Activated CD4-positive, alpha-beta T cell treated with anti-CD3 and anti-CD28 coated beads, Interleukin-2, amount 50 U/mL, for 24 hours (primary cell): ENCODE data around the gene CDC34.

Experiments
- DNase-seq, 2 donors: peaks; one replicate each; pipeline ENCODE4 v3.0.0-alpha.2; 2020; ENCODE audit warnings: low read depth in 1 of 2, low spot score in 1 of 2

The CDC34 gene

DNA sequence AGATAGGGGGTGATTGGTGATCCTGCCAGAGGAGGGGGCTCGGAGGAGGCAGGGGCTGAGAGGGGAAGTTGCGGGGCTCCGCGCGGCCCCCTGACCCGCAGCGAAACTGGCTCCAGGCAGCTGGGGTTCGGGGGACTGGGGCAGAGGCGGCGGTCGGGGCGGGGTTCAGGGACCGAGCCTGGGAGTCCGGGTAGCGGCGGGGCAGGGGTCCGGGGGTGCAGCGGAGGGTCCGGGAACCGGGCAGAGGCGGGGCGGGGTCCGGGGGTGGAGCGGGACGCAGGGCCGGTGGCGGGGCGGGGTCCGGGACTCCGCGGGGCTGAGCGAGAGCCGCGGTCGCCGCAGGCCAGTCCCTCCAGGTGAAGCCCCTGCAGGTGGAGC lies 34.1 kb upstream of the CDC34 start:
- DNase-seq = no peak

DNA sequence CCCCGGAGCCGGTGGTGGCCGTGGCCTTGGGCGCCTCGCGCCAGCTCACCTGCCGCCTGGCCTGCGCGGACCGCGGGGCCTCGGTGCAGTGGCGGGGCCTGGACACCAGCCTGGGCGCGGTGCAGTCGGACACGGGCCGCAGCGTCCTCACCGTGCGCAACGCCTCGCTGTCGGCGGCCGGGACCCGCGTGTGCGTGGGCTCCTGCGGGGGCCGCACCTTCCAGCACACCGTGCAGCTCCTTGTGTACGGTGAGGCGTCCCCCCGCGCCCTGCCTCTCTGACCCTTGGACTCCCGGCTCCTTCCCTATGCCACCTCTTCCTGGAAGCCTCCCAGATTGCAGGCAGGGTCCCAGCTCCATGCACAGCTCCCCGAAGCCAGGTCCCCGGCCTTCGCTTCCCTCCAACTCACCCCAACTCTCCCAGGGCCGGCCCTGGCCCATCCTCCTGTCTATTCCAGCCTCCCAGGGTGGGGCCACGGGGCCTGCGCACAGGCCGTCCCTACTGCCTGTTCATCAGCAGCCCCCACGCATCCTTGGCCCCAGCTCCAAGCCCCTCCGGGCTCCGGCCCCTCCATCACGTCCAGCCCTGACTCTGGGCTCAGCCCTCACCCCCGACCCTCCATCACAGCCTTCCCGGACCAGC lies 33.6 kb upstream of the CDC34 start:
- no peak for DNase-seq

DNA sequence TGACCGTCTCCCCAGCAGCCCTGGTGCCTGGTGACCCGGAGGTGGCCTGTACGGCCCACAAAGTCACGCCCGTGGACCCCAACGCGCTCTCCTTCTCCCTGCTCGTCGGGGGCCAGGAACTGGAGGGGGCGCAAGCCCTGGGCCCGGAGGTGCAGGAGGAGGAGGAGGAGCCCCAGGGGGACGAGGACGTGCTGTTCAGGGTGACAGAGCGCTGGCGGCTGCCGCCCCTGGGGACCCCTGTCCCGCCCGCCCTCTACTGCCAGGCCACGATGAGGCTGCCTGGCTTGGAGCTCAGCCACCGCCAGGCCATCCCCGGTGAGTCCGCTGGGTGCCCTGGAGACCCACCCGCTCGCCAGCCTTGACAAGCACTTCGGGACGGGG lies 33.1 kb upstream of the CDC34 start:
- DNase-seq = no peak

DNA sequence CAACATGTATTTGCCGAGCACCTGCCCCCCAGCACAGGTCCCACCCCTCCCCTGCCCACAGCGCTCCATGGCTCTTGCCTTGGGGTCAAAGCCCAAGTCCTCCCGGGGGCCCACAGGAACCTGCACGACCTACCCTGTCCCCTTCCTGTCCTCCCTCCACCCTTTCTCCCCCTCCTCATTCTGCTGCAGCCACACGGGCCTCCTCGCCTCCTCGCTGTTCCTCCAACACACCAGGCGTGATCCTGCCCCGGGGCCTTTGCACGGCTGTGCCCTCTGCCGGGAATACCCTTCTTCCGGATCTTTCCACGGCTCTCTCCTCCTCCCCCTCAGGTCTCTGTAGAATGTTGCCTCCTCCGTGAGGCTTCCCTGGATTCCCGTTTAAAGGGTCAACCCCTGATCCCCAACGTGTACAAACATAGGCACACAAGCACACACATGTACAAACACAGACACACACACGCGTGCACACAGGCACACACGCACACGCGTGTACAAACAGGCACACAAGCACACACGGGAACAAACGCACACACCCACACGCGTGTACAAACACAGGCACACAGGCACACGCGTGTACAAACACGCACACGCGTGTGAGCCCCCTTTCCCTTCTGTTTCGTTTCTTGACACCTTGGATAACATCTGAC lies 32.5 kb upstream of the CDC34 start:
- DNase-seq = no peak

DNA sequence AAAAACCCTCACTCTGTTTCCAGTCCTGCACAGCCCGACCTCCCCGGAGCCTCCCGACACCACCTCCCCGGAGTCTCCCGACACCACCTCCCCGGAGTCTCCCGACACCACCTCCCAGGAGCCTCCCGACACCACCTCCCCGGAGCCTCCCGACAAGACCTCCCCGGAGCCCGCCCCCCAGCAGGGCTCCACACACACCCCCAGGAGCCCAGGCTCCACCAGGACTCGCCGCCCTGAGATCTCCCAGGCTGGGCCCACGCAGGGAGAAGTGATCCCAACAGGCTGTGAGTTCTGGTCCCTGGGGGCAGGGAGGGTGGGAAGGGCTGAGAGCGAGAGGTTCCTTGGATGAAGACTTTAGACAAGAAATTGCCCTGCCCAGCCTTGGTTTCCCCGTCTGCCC lies 29.9 kb upstream of the CDC34 start:
- no peak for DNase-seq

DNA sequence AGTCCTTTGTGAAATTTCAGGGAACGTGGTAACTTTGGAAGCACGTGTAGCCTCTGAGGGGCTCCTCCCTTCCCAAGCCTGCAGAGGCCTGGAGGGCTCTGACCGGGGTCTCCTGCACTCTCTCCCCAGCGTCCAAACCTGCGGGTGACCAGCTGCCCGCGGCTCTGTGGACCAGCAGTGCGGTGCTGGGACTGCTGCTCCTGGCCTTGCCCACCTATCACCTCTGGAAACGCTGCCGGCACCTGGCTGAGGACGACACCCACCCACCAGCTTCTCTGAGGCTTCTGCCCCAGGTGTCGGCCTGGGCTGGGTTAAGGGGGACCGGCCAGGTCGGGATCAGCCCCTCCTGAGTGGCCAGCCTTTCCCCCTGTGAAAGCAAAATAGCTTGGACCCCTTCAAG lies 26.9 kb upstream of the CDC34 start:
- no peak for DNase-seq

DNA sequence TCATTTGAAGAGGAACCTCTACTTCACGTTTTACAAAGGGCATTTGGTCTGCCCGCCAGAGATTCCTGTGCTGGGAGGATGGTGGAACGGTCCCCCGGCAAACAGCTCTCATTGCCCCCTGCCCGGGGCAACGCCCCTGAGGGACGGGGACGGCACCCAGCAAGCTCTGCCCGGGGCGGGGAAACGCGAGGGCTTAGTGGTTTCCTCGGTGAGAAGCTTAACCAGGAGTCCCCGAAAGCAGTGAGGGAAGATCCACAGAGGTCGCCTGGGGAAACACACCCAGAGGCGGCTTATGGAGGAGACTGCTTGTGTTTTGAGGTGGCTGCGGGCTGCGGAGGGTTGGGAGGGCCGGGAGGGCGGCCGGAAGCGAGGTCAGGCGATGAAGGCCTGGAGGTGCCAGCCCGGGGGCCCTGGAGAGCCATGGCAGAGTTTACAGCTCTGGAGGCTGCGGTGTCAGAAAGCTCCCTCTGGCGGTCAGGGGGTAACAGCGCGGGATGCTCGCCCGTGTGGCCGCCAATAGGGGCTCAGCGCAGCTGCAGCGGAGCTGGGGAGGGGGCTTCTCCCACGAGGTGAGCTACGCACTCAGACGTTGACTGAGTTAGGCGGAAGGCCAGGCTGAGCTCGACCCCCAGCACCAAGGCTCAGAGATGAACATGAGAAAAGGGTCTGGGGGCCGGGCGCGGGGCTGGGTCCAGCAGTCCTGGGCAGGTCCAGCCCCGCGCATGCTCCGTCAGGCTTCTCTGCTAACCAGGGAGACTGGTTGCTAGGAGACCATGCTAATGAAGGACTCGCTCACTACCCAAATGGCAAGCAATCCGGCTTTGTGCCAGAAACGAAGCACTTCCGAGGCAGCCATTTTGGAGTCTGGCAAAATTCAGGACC lies 24.9 kb upstream of the CDC34 start:
- DNase-seq = peak; percentile 87 to 95

DNA sequence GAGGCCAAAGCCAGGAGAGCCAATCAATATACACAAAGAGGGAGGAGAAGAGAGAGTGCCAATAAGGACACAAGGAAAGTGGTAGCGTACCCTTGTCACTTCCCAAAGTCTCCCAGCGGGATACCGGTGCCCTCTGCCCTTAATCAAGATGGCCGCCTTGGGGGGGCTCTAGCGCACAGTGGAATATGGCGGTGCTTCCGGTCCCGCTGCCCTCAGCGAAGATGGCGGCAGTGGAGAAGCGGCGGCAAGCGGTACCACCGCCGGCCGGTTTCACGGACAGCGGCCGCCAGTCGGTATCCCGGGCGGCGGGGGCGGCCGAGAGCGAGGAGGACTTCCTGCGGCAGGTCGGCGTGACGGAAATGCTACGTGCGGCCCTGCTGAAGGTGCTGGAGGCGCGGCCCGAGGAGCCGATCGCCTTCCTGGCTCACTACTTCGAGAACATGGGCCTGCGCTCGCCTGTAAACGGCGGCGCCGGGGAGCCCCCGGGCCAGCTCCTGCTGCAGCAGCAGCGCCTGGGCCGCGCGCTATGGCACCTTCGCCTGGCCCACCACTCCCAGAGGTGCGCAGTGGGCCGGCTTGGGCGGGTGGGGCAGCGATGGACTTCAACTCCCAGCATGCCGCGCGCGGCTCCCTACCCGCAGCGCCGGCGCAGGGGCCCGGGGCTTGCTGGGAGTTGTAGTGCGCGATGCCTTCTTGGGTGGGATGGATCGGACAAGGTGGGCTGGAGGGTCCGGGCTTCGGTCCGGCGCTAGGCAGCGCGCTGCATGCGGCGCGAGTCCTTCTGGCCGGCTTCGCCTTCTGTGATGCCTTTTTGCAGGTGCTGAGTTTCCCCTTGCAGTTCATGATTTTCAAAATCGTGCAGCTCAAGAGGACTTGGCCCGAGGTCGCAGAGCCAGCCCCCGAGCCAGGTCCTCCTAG lies 24.0 kb upstream of the CDC34 start, which contains the start of gene TPGS1:
Gene TPGS1, plus strand, starts transcription at position 212 of the 918 bp plus-strand sequence. Its CDS starts 10 bp downstream, at position 222.
- DNase-seq = peak; percentile 60 to 66

DNA sequence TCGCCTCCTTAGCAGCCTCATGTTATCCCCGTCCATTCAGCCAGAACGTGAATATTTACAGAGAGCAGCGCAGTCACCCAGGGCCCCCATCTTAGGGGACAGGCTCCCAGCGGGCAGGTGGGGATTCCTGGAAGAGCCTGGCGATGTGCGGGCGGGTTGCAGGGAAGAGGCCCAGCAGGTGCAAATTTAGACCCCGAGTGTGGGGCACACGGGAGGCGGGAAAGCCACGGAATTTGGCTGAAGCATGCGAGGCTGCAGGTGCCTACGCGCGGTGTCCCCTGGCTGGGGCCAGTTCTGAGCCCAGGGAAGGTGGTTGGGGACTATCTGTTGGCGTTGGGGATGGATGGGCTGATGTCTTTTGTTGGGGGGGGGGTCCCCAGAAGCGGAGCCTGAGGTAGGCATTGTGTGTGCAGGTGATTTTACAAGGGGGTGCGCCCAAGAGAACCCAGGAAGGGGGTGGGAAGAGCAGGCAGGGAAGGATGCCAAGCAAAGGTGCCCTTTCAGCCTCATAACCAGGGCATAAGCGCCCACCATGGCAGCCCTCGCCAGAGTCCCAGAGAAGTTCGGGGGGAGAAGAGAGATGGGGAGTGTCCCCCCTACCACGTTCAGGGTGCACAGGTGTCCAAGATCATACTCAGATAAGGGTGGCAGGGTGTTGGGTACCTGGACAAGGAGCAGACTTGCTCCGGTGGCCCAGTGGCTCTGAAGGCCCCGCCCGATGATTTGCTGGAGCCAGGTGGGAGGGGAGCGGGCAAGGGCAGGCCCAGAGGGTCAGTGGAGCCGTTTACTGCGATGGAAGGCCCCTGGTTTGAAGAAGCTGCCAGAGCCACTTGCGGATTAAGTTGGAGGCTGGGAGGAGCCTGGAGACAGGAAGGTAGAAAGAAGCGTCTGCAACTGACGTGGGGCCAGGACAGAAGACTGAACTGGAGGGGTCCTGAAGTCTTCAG lies 23.1 kb upstream of the CDC34 start:
- DNase-seq = no peak

DNA sequence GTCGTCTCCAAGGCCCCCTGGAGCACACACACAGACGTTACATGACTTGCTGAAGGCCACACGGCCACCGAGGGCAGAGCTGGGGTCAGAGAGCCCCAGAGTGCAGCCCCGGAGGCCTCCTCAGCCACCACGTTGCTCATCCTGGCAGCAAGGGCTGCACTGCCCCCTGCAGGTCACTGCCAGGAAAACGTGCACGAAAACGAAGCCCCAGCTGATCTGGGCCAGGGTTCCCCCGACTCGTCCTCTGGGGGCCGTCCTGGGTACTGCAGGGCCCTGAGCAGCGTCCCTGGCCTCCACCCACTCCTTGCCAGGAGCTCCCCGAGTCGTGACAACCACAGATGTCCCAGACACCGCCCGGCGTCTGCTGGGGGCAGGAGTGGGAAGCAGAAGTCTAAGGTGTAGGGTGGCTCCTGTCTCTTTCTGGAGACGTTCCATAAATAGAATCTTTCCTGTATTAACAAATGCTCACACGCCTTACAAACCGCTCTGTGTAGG lies 20.9 kb upstream of the CDC34 start:
- DNase-seq = peak; percentile 91 to 92

DNA sequence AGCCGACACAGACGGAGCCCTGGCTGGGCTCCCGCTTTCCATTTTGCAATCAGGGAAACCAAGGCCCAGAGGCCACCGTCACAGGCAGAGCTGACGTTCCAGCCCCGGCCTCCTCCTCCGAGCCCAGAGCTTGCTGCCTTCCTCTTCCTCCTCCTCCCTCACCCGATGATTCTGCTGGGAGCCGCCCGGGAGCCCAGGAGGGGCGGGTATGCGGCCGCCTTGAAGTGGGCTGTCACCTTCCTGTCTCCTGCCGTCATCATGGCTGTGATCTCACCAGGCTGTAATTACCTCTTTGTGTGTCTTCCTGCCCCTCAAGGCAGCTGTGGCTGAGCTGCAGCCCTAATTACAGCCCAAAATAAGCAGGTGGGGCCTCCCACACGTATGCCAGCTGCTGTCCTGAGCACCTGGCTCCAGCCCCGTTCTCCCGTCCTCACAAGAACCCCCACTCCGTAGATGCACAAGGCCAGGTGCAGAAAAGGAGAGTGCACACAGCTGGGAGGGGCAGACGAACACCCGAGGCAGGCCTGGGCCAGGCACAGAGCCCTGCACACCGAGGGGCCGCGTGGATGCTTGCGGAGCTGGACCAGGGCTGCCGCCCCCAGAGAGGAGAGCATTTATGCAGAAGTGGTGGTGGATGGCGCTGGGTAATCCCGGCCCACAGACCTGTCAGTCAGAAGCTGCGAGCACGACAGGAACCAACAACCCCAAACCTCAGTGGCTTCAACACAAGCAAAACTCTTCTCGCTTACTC lies 20.3 kb upstream of the CDC34 start:
- DNase-seq = peak; percentile 41 to 68

DNA sequence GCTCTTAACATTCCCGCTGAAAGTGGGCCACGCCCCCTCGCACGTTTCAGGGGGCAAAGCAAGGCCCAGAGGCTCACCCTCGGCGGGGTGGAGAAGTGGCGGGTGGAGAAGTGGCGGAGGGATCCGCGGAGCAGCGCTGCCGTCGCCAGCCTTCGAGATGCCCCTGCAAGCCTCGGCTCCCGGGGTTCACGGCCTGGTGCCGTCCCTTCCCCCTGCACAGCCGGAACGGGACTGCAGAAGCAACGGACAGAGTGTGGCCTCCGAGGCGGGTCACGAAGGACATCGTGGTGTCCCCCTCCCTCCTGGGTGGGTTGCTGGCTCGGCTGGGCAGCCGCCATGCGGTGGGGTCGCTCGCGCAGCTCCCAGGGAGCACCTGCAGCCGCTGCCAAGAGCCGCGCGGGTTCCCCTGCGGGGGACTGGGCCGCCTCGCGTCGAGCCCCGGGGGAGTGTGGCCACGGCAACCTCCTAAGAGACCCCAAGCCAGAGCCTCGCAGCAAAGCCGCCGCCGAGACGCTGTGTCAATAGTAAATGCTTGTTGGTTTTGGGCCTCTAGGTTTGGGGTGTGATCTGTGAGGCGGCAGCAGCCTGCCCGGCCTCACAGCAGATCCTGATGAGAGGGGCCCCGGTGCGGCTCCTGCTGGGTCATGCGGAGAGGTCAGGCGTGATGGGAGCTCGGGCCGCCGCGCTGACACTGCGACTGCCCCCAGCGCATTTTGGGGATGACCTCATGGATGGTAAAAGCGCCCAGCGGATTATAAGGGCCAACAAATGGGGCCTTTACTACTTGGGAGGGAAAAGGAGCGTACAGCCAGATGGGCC lies 18.8 kb upstream of the CDC34 start:
- DNase-seq = no peak

DNA sequence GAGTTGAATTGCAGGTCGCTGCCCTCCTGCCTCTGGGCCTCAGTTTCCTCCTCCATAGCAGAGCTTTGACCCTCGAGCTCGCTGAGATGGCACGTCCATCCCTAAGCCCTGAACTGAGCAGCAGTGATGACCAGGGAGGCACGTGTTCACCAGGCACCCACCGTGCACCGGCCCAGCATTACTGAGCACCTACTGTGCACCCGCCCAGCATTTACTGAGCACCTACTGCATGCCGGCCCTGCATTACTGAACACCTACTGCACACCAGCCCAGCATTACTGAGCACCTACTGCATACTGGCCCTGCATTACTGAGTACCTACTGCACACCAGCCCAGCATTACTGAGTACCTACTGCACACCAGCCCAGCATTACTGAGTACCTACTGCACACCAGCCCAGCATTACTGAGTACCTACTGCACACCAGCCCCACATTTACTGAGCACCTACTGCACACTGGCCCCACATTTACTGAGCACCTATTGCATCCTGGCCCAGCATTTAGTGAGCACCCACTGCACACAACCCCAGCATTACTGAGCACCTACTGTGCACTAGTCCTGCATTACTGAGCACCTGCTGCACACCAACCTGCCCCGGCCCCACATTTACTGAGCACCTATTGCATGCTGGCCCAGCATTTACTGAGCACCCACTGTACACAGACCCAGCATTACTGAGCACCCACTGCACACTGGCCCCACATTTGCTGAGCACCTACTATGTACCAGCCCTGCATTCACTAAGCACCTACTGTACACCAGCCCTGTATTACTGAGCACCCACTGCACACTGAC lies 18.0 kb upstream of the CDC34 start:
- DNase-seq = no peak

DNA sequence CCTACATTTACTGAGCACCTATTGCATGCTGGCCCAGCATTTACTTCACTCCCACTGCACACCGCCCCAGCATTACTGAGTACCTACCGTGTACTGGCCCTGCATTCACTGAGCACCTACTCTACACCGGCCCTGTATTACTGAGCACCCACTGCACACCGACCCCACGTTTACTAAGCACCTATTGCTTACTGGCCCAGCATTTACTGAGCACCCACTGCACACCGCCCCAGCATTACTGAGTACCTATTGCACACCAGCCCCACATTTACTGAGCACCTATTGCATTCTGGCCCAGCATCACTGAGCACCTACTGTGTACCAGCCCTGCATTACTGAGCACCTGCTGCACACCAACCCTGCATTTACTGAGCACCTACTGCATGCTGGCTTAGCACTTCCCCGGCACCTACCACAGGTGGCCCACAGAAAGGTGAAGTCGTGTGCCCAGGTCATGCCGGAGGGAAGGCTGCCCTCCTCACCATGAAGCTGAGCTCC lies 17.3 kb upstream of the CDC34 start:
- no peak for DNase-seq

DNA sequence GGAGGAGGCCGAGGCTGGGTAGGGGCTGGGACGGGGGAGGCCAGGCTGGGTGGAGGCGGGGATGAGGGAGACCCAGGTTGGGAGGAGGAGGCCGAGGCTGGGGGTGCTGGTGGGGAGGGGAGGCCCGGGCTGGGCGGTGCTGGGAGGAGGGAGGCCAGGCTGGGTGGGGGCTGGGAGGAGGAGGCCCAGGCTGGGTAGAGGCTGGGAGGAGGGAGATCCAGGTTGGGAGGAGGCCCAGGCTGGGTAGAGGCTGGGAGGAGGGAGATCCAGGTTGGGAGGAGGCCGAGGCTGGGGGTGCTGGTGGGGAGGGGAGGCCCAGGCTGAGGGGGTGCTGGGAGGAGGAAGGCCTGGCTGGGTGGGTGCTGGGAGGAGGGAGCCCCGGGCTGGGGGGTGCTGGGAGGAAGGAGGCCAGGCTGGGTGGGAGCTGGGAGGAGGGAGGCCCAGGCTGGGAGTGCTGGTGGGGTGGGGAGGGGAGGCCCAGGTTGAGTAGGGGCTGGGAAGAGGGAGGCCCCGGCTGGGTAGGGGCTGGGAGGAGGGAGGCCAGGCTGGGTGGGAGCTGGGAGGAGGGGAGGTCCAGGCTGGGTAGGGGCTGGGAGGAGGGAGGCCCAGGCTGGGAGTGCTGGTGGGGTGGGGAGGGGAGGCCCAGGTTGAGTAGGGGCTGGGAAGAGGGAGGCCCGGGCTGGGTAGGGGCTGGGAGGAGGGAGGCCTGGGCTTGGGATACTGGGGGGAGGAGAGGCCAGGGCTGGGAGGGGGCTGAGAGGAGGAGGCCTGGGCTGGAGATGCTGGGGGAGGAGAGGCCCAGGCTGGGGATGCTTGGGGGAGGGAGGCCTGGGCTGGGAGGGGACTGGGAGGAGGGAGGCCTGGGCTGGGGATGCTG lies 13.6 kb upstream of the CDC34 start:
- no peak for DNase-seq

DNA sequence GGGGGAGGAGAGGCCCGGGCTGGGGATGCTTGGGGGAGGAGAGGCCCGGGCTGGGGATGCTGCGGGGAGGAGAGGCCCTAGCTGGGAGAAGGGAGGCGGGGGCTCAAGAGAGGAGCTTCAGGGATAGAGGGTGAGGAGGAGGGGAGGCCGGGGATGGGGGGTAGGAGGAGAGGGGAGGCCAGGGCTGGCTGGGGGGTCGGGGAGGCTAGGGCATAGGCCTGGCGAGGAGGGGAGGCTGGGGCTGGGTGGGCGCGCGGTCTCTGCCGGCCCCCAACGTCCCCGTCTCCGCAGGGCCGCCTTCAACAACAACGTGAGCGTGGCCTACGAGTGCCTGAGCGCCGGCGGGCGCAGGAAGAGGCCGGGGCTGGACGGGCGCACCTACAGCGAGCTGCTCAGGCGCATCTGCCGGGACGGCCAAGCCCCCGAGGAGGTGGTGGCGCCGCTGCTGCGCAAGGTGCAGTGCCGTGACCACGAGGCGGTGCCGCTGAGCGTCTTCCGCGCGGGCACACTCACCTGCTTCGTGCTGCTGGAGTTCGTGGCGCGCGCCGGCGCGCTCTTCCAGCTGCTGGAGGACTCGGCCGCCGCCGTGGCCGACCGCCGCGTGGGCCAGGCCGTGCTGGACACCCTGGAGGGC lies 12.8 kb upstream of the CDC34 start:
- peak in 1 of 2 donors; percentile 28 for DNase-seq
